Peyer's patch (tissue), 4 donors: ENCODE measurements around the gene NOL3.

Source experiments
- POLR2A ChIP-seq, 2 donors: fragments of 450-650 bp; IDR thresholded peaks; one replicate each; pipeline ENCODE4 v1.5.1; 2017; ENCODE audit warnings: antibody characterized with exemption in 2 of 2, mild to moderate bottlenecking in 2 of 2, moderate library complexity in 2 of 2
- TF ChIP-seq, protein P1 (sequence below), 6 experiments: fragments of 450-650 bp in 4 of 6; fragments of 200-600 bp in 2 of 6; sonication (generic) in 1 of 6; IDR thresholded peaks; one replicate each; pipeline ENCODE4 v1.5.1; 2017 to 2019; ENCODE audit warnings: antibody characterized with exemption in 6 of 6, mild to moderate bottlenecking in 3 of 6, moderate library complexity in 1 of 6

- TF ChIP-seq POLR2A (IDR thresholded peaks at IDR 0.05), result no peak
- TF ChIP-seq, protein P1, sequence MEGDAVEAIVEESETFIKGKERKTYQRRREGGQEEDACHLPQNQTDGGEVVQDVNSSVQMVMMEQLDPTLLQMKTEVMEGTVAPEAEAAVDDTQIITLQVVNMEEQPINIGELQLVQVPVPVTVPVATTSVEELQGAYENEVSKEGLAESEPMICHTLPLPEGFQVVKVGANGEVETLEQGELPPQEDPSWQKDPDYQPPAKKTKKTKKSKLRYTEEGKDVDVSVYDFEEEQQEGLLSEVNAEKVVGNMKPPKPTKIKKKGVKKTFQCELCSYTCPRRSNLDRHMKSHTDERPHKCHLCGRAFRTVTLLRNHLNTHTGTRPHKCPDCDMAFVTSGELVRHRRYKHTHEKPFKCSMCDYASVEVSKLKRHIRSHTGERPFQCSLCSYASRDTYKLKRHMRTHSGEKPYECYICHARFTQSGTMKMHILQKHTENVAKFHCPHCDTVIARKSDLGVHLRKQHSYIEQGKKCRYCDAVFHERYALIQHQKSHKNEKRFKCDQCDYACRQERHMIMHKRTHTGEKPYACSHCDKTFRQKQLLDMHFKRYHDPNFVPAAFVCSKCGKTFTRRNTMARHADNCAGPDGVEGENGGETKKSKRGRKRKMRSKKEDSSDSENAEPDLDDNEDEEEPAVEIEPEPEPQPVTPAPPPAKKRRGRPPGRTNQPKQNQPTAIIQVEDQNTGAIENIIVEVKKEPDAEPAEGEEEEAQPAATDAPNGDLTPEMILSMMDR (IDR thresholded peaks at IDR 0.05), result no peak
These were observed 27.4 kb downstream of the NOL3 start for GRCh38 chr16:67197704-67198103.
